HepG2 (cell line): Measurements from ENCODE around the gene LSM12. TPM values are rescaled to one million over a fixed set of nuclear protein-coding genes. Genes with fewer than 3 reads are reported as not detected.

Source experiments
- RFX3 ChIP-seq: IDR thresholded peaks from 2 replicates; pipeline ENCODE4 v1.6.1; 2016; ENCODE audit warnings: missing biosample characterization, missing genetic modification reagents
- TCF7L2 ChIP-seq: IDR thresholded peaks from 2 replicates; pipeline ENCODE4 v1.6.1; 2011; ENCODE audit warnings: mild to moderate bottlenecking, low read depth, low read length, moderate library complexity
- XBP1 ChIP-seq: sonication (generic); formaldehyde crosslinking; IDR thresholded peaks from 2 replicates; pipeline ENCODE4 v1.5.0; 2020; ENCODE audit warnings: missing genetic modification reagents
- ZBED4 ChIP-seq: sonication (generic); formaldehyde crosslinking; IDR thresholded peaks from 2 replicates; pipeline ENCODE4 v1.4.0; 2020; ENCODE audit warnings: missing genetic modification reagents, borderline replicate concordance
- ZBTB33 ChIP-seq: sonication (generic); formaldehyde crosslinking; IDR thresholded peaks from 2 replicates; pipeline ENCODE4 v1.4.0; 2020; ENCODE audit warnings: missing genetic modification reagents
- ZMYM2 ChIP-seq: sonication (generic); formaldehyde crosslinking; IDR thresholded peaks from 2 replicates; pipeline ENCODE4 v1.8.0; 2022; ENCODE audit warnings: mild to moderate bottlenecking, missing genetic modification reagents
- polyA plus RNA-seq, 8 experiments: library from polyadenylated mRNA; depleted of rRNA in 3 of 8; stranded (reverse) in 7 of 8; unstranded in 1 of 8; fragments of >200 nt; fragmentation: Illumina TruSeq in 4 of 8; extraction: Trizol in 4 of 8; gene quantifications; 2 replicates each; pipeline versions ENCODE4 v1.2.1 to v1.2.3, GENCODE V29; 2011 to 2016; ENCODE audit warnings: low read depth in 4 of 8, missing spikeins in 1 of 8, mixed read lengths in 1 of 8; ENCODE audit not compliant: insufficient read depth in 1 of 8
- total RNA-seq, 5 experiments: library from RNA; depleted of rRNA; stranded (reverse); fragments of >200 nt; fragmentation: Illumina TruSeq; extraction: Trizol; gene quantifications; 2 replicates each; pipeline ENCODE4 v1.2.3, GENCODE V29; 2016; ENCODE audit warnings: low read depth in 1 of 5
- TF ChIP-seq, protein P1 (sequence below): sonication (generic); formaldehyde crosslinking; IDR thresholded peaks from 2 replicates; pipeline ENCODE4 v1.4.0; 2020; ENCODE audit warnings: missing genetic modification reagents, borderline replicate concordance
- TF ChIP-seq, protein P2 (sequence below): sonication (generic); formaldehyde crosslinking; IDR thresholded peaks from 2 replicates; pipeline ENCODE4 v1.8.1; 2022; ENCODE audit warnings: low read depth, mild to moderate bottlenecking, missing genetic modification reagents
- TF ChIP-seq, protein P3 (sequence below): sonication (generic); formaldehyde crosslinking; IDR thresholded peaks from 2 replicates; pipeline ENCODE4 v1.8.0; 2022; ENCODE audit warnings: mild to moderate bottlenecking, missing genetic modification reagents, borderline replicate concordance
- TF ChIP-seq, protein P4 (sequence below): sonication (generic); formaldehyde crosslinking; IDR thresholded peaks from 2 replicates; pipeline ENCODE4 v1.4.0; 2020; ENCODE audit warnings: missing genetic modification reagents, mild to moderate bottlenecking, borderline replicate concordance

The LSM12 gene
- total and polyA plus RNA-seq, 2 of the 13 experiments (the other 11 are each of a cell fraction or from before 2014, with no cell fraction given): 52.8 to 55.7 TPM

- TF ChIP-seq, protein P1, sequence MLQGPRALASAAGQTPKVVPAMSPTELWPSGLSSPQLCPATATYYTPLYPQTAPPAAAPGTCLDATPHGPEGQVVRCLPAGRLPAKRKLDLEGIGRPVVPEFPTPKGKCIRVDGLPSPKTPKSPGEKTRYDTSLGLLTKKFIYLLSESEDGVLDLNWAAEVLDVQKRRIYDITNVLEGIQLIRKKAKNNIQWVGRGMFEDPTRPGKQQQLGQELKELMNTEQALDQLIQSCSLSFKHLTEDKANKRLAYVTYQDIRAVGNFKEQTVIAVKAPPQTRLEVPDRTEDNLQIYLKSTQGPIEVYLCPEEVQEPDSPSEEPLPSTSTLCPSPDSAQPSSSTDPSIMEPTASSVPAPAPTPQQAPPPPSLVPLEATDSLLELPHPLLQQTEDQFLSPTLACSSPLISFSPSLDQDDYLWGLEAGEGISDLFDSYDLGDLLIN (CRISPR knock-in tag): no peak; the same call in 1 of the 2 replicates
- no peak for TF ChIP-seq TCF7L2
- no peak for TF ChIP-seq XBP1 (CRISPR knock-in tag)
- TF ChIP-seq ZBED4 (CRISPR knock-in tag): peak; percentile 81
- peak; percentile 36; the same call in 1 of the 2 replicates for TF ChIP-seq ZBTB33 (CRISPR knock-in tag)
- TF ChIP-seq RFX3 (CRISPR knock-in tag): 0 out of 2 replicates have a peak, but pooled peaks have one; percentile 36
- 0 out of 2 replicates have a peak, but pooled peaks have one; percentile 26 for TF ChIP-seq ZMYM2 (CRISPR knock-in tag)
- TF ChIP-seq, protein P2, sequence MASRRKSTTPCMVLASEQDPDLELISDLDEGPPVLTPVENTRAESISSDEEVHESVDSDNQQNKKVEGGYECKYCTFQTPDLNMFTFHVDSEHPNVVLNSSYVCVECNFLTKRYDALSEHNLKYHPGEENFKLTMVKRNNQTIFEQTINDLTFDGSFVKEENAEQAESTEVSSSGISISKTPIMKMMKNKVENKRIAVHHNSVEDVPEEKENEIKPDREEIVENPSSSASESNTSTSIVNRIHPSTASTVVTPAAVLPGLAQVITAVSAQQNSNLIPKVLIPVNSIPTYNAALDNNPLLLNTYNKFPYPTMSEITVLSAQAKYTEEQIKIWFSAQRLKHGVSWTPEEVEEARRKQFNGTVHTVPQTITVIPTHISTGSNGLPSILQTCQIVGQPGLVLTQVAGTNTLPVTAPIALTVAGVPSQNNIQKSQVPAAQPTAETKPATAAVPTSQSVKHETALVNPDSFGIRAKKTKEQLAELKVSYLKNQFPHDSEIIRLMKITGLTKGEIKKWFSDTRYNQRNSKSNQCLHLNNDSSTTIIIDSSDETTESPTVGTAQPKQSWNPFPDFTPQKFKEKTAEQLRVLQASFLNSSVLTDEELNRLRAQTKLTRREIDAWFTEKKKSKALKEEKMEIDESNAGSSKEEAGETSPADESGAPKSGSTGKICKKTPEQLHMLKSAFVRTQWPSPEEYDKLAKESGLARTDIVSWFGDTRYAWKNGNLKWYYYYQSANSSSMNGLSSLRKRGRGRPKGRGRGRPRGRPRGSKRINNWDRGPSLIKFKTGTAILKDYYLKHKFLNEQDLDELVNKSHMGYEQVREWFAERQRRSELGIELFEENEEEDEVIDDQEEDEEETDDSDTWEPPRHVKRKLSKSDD (CRISPR knock-in tag): peak; percentile 91
- TF ChIP-seq, protein P3, sequence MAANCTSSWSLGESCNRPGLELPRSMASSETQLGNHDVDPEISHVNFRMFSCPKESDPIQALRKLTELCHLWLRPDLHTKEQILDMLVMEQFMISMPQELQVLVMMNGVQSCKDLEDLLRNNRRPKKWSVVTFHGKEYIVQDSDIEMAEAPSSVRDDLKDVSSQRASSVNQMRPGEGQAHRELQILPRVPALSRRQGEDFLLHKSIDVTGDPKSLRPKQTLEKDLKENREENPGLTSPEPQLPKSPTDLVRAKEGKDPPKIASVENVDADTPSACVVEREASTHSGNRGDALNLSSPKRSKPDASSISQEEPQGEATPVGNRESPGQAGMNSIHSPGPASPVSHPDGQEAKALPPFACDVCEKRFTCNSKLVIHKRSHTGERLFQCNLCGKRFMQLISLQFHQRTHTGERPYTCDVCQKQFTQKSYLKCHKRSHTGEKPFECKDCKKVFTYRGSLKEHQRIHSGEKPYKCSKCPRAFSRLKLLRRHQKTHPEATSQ (CRISPR knock-in tag): peak; percentile 92; the same call in 1 of the 2 replicates
- TF ChIP-seq, protein P4, sequence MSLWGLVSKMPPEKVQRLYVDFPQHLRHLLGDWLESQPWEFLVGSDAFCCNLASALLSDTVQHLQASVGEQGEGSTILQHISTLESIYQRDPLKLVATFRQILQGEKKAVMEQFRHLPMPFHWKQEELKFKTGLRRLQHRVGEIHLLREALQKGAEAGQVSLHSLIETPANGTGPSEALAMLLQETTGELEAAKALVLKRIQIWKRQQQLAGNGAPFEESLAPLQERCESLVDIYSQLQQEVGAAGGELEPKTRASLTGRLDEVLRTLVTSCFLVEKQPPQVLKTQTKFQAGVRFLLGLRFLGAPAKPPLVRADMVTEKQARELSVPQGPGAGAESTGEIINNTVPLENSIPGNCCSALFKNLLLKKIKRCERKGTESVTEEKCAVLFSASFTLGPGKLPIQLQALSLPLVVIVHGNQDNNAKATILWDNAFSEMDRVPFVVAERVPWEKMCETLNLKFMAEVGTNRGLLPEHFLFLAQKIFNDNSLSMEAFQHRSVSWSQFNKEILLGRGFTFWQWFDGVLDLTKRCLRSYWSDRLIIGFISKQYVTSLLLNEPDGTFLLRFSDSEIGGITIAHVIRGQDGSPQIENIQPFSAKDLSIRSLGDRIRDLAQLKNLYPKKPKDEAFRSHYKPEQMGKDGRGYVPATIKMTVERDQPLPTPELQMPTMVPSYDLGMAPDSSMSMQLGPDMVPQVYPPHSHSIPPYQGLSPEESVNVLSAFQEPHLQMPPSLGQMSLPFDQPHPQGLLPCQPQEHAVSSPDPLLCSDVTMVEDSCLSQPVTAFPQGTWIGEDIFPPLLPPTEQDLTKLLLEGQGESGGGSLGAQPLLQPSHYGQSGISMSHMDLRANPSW: peak; percentile 98
Measured at GRCh38 chr17:44110823-44111633, 44.6 kb upstream of the LSM12 start (continued).
